Activated T-cell treated with anti-CD3 and anti-CD28 coated beads, Interleukin-2, amount 50 U/mL, for 4 hours (primary cell): ENCODE results near the gene STX12. TPM values are rescaled to one million over a fixed set of nuclear protein-coding genes. Genes with fewer than 3 reads are reported as not detected.
"Not testable (repeated sequence)": the region's sequence is repeated elsewhere in the genome, so short reads cannot be mapped to it uniquely, and the experiment has no call there.

Experiments used
- ATAC-seq, 2 donors: fragments of 200-7000 bp; cut with Tn5 transposase; one replicate each; pipeline ENCODE4 v1.10.0; 2021
- DNase-seq: peaks from one replicate; pipeline ENCODE4 v3.0.0-alpha.2; 2020
- H3K27me3 Mint-ChIP-seq: one replicate; pipeline ENCODE4 v1.8.0; 2021; ENCODE audit warnings: low read depth, mixed read lengths
- H3K36me3 Mint-ChIP-seq: one replicate; pipeline ENCODE4 v1.8.0; 2022; ENCODE audit warnings: mixed read lengths; ENCODE audit not compliant: insufficient read depth
- H3K4me1 Mint-ChIP-seq: one replicate; pipeline ENCODE4 v1.8.0; 2021; ENCODE audit warnings: low read depth, mixed read lengths
- H3K4me3 Mint-ChIP-seq: one replicate; pipeline ENCODE4 v1.8.0; 2021; ENCODE audit warnings: mild to moderate bottlenecking, moderate library complexity, mixed read lengths
- H3K9me3 Mint-ChIP-seq: one replicate; pipeline ENCODE4 v1.8.0; 2021; ENCODE audit warnings: mixed read lengths
- total RNA-seq, 3 donors: library from RNA; stranded (reverse); gene quantifications; one replicate each; pipeline ENCODE4 v1.2.1, GENCODE V29; 2021

STX12 gene
- total RNA-seq, 3 donors from 2014 or later: 18.5 to 27.2 (median 25.2) TPM

- Mint-ChIP-seq H3K9me3 (no peaks in the 10 kb centered on the region), H3K4me1 (peaks cover 40% of the 10 kb centered on the region), H3K27me3 (no peaks in the 10 kb centered on the region), H3K36me3 (no peaks in the 10 kb centered on the region), H3K4me3 (no peak overlapping the region)
- no peak for ATAC-seq
- no peak for DNase-seq
Measured at GRCh38 chr1:27862004-27862403, 89.0 kb downstream of the STX12 start.

GRCh38 chr1:27862671-27863537 is 89.9 kb downstream of the STX12 start:
- peak in 1 of 2 donors; percentile 19 for ATAC-seq
- DNase-seq: no peak
- no peaks in the 10 kb centered on the region for H3K36me3 Mint-ChIP-seq
- no peak overlapping the region for H3K4me3 Mint-ChIP-seq
- no peaks in the 10 kb centered on the region for H3K9me3 Mint-ChIP-seq
- peaks cover 44% of the 10 kb centered on the region for H3K4me1 Mint-ChIP-seq
- H3K27me3 Mint-ChIP-seq: no peaks in the 10 kb centered on the region

GRCh38 chr1:27863538-27863915 is 90.5 kb downstream of the STX12 start:
- H3K4me1 Mint-ChIP-seq: peaks cover 44% of the 10 kb centered on the region
- ATAC-seq (no peak), DNase-seq (no peak)
- H3K27me3 Mint-ChIP-seq: no peaks in the 10 kb centered on the region
- no peaks in the 10 kb centered on the region for H3K36me3 Mint-ChIP-seq
- no peak overlapping the region for H3K4me3 Mint-ChIP-seq
- no peaks in the 10 kb centered on the region for H3K9me3 Mint-ChIP-seq

GRCh38 chr1:27864264-27864895 is 91.4 kb downstream of the STX12 start:
- DNase-seq: no peak
- H3K4me3 Mint-ChIP-seq: no peak overlapping the region

GRCh38 chr1:27865821-27866220 is 92.8 kb downstream of the STX12 start:
- DNase-seq (no peak), ATAC-seq (no peak)
- no peak overlapping the region for H3K4me3 Mint-ChIP-seq
- no peaks in the 10 kb centered on the region for H3K36me3 Mint-ChIP-seq
- peaks cover 56% of the 10 kb centered on the region for H3K4me1 Mint-ChIP-seq
- no peaks in the 10 kb centered on the region for H3K9me3 Mint-ChIP-seq
- H3K27me3 Mint-ChIP-seq: no peaks in the 10 kb centered on the region

More at GRCh38 chr1:27864264-27864895, 91.4 kb downstream of the STX12 start:
- ATAC-seq: peak; percentile 68 to 77
- H3K36me3 Mint-ChIP-seq: no peaks in the 10 kb centered on the region
- no peaks in the 10 kb centered on the region for H3K27me3 Mint-ChIP-seq
- no peaks in the 10 kb centered on the region for H3K9me3 Mint-ChIP-seq
- H3K4me1 Mint-ChIP-seq: peaks cover 50% of the 10 kb centered on the region

GRCh38 chr1:27868556-27868931 is 95.5 kb downstream of the STX12 start:
- ATAC-seq: no peak
- no peaks in the 10 kb centered on the region for H3K36me3 Mint-ChIP-seq
- no peak for DNase-seq
- H3K9me3 Mint-ChIP-seq: no peaks in the 10 kb centered on the region
- H3K27me3 Mint-ChIP-seq: no peaks in the 10 kb centered on the region
- H3K4me3 Mint-ChIP-seq: peak overlapping the region; percentile 66
- H3K4me1 Mint-ChIP-seq: peaks cover 55% of the 10 kb centered on the region

- Mint-ChIP-seq H3K9me3 (no peaks in the 10 kb centered on the region), H3K4me1 (peaks cover 56% of the 10 kb centered on the region), H3K27me3 (no peaks in the 10 kb centered on the region), H3K36me3 (no peaks in the 10 kb centered on the region), H3K4me3 (peak overlapping the region; percentile 66)
- DNase-seq: peak; percentile 35
- peak; percentile 48 to 53 for ATAC-seq
Measured at GRCh38 chr1:27868932-27869718, 96.1 kb downstream of the STX12 start.

GRCh38 chr1:27869719-27870085 is 96.7 kb downstream of the STX12 start:
- ATAC-seq: no peak
- no peaks in the 10 kb centered on the region for H3K36me3 Mint-ChIP-seq

GRCh38 chr1:27871076-27871475 is 98.1 kb downstream of the STX12 start:
- not testable (repeated sequence) for H3K4me3 Mint-ChIP-seq, ATAC-seq, H3K36me3 Mint-ChIP-seq, H3K9me3 Mint-ChIP-seq, DNase-seq, H3K27me3 Mint-ChIP-seq
- peaks cover 54% of the 10 kb centered on the region for H3K4me1 Mint-ChIP-seq

More at GRCh38 chr1:27869719-27870085, 96.7 kb downstream of the STX12 start:
- no peak for DNase-seq
- Mint-ChIP-seq H3K27me3 (no peaks in the 10 kb centered on the region), H3K9me3 (no peaks in the 10 kb centered on the region), H3K4me1 (peaks cover 55% of the 10 kb centered on the region), H3K4me3 (peak overlapping the region; percentile 66)

GRCh38 chr1:27872059-27872801 is 99.2 kb downstream of the STX12 start, which contains the start of gene THEMIS2:
TSS of gene THEMIS2 (plus strand) at chr1:27872544. CDS start at chr1:27872572, 28 bp downstream.
- Mint-ChIP-seq H3K4me1 (peaks cover 59% of the 10 kb centered on the region), H3K36me3 (peaks cover 2% of the 10 kb centered on the region), H3K9me3 (no peaks in the 10 kb centered on the region), H3K4me3 (peak within 1 kb of the TSS; percentile 89), H3K27me3 (no peaks in the 10 kb centered on the region)
- ATAC-seq: peak; percentile 86 to 90
- peak; percentile 75 for DNase-seq

- ATAC-seq (peak; percentile 31 to 32), DNase-seq (no peak)
- Mint-ChIP-seq H3K36me3 (peaks cover 2% of the 10 kb centered on the region), H3K27me3 (no peaks in the 10 kb centered on the region), H3K9me3 (no peaks in the 10 kb centered on the region), H3K4me3 (peak overlapping the region; percentile 89), H3K4me1 (peaks cover 63% of the 10 kb centered on the region)
Measured at GRCh38 chr1:27872802-27873551, 100.0 kb downstream of the STX12 start.

GRCh38 chr1:27873671-27874384 is 100.8 kb downstream of the STX12 start:
- Mint-ChIP-seq H3K36me3 (peaks cover 7% of the 10 kb centered on the region), H3K4me1 (peaks cover 62% of the 10 kb centered on the region), H3K4me3 (peak overlapping the region; percentile 89), H3K27me3 (no peaks in the 10 kb centered on the region), H3K9me3 (no peaks in the 10 kb centered on the region)
- ATAC-seq (no peak), DNase-seq (no peak)
